ENCODE results near the gene AHNAK2. TPM values are rescaled to one million over a fixed set of nuclear protein-coding genes. Genes with fewer than 3 reads are reported as not detected.
A peak's percentile ranks its signal among the peaks of the same experiment; 100 is the strongest.

AHNAK2 gene
- total and polyA plus RNA-seq, 2 of the 13 experiments (the other 11 are each of a cell fraction or from before 2014, with no cell fraction given), result 0.11 to 0.18 TPM

DNA sequence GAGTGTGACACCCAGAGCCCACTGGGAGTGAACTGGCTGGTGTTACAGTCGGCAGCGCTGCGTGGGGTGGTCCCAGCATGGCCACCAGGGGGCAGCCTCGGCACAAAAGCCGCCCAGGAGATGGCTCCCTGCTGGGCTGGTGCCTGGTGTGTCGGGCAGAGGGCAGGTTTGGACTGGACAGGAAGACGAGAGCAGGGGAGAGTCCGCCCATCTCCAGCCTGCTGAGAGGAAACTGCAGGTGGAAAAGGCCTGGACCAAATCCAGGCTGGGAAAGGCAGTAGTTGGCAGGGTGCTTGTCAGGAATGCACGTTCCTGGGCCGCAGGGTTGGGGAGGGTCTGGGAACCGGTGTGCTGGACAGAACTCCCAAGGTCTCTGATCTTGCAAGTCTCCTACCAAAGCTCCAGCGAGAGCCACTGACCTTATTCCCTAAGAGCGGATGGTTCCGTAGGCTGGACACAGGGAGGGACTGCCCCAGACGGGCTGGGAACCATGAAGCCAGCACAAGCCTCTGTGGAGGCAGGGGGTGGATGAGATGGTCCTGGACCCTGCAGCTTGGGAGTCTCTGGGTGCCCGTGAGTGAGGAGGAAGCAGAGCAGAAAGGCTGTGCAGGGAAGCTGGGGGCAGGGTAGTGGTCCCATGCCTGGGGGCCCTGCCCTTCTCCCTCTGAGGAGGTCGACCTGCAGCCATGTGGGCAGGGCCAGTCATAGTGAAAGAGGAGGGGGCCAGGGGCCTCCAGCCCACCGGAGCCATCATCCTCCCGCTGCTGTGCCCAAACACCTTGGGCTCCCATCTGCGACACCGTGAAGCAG, 1.8 kb downstream of the AHNAK2 start (continued):
- TF ChIP-seq ZBTB37 (CRISPR knock-in tag; IDR thresholded peaks at IDR 0.05) (no peak), MTF2 (CRISPR knock-in tag; IDR thresholded peaks at IDR 0.05; ENCODE audit: borderline replicate concordance) (no peak; the same call in 1 of the 2 replicates), ZFP91 (CRISPR knock-in tag; IDR thresholded peaks at IDR 0.05; ENCODE audit: borderline replicate concordance) (peak; percentile 69), CTCF (CRISPR knock-in tag; IDR thresholded peaks at IDR 0.05) (peak; percentile 97), ZNF274 (CRISPR knock-in tag; IDR thresholded peaks at IDR 0.05) (peak; percentile 72; the same call in 1 of the 2 replicates), FOXA3 (CRISPR knock-in tag; IDR thresholded peaks at IDR 0.05) (0 out of 2 replicates have a peak, but pooled peaks have one; percentile 23), ZNF552 (CRISPR knock-in tag; IDR thresholded peaks at IDR 0.05; ENCODE audit: borderline replicate concordance) (peak; percentile 48; the same call in 1 of the 2 replicates), ZBTB7B (CRISPR knock-in tag; IDR thresholded peaks at IDR 0.05) (peak; percentile 69), FOXC1 (CRISPR knock-in tag; IDR thresholded peaks at IDR 0.05; ENCODE audit: borderline replicate concordance) (0 out of 2 replicates have a peak, but pooled peaks have one; percentile 37), HOXA3 (CRISPR knock-in tag; IDR thresholded peaks at IDR 0.05) (peak; percentile 56; the same call in 1 of the 2 replicates), KAT8 (CRISPR knock-in tag; IDR thresholded peaks at IDR 0.05) (0 out of 2 replicates have a peak, but pooled peaks have one; percentile 41), U2AF1 (optimal IDR thresholded peaks at IDR 0.05; ENCODE audit: low read depth, low read length) (no peak), HBP1 (CRISPR knock-in tag; IDR thresholded peaks at IDR 0.05; ENCODE audit: low read depth) (no peak), ZSCAN25 (CRISPR knock-in tag; IDR thresholded peaks at IDR 0.05) (peak; percentile 93), NFATC3 (CRISPR knock-in tag; IDR thresholded peaks at IDR 0.05) (0 out of 2 replicates have a peak, but pooled peaks have one; percentile 42)
- TF ChIP-seq, protein P1, sequence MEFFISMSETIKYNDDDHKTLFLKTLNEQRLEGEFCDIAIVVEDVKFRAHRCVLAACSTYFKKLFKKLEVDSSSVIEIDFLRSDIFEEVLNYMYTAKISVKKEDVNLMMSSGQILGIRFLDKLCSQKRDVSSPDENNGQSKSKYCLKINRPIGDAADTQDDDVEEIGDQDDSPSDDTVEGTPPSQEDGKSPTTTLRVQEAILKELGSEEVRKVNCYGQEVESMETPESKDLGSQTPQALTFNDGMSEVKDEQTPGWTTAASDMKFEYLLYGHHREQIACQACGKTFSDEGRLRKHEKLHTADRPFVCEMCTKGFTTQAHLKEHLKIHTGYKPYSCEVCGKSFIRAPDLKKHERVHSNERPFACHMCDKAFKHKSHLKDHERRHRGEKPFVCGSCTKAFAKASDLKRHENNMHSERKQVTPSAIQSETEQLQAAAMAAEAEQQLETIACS (CRISPR knock-in tag; IDR thresholded peaks at IDR 0.05), result no peak
- TF ChIP-seq, protein P2, sequence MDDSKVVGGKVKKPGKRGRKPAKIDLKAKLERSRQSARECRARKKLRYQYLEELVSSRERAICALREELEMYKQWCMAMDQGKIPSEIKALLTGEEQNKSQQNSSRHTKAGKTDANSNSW (CRISPR knock-in tag; IDR thresholded peaks at IDR 0.05; ENCODE audit: borderline replicate concordance), result 0 out of 2 replicates have a peak, but pooled peaks have one; percentile 48
